ENCODE measurements around the gene TCF7.

Gene TCF7

GRCh38 chr5:134195666-134196065, 81.2 kb downstream of the TCF7 start:
- no peak for DNase-seq (ENCODE audit: low read depth)
- TF ChIP-seq, protein P1, sequence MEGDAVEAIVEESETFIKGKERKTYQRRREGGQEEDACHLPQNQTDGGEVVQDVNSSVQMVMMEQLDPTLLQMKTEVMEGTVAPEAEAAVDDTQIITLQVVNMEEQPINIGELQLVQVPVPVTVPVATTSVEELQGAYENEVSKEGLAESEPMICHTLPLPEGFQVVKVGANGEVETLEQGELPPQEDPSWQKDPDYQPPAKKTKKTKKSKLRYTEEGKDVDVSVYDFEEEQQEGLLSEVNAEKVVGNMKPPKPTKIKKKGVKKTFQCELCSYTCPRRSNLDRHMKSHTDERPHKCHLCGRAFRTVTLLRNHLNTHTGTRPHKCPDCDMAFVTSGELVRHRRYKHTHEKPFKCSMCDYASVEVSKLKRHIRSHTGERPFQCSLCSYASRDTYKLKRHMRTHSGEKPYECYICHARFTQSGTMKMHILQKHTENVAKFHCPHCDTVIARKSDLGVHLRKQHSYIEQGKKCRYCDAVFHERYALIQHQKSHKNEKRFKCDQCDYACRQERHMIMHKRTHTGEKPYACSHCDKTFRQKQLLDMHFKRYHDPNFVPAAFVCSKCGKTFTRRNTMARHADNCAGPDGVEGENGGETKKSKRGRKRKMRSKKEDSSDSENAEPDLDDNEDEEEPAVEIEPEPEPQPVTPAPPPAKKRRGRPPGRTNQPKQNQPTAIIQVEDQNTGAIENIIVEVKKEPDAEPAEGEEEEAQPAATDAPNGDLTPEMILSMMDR (IDR thresholded peaks at IDR 0.05; ENCODE audit: insufficient read depth, low read depth, low read length, missing control alignments): no peak
- no peak overlapping the region for H3K4me3 ChIP-seq (ENCODE audit: low read depth, low read length)

All from GM12865 (cell line).